A673 (cell line): Measurements from ENCODE around the gene PLB1.

Source experiments
- EZH2 ChIP-seq: fragments of 200-600 bp; sonication (generic); IDR thresholded peaks from 2 replicates; pipeline ENCODE4 v1.6.1; 2017; ENCODE audit warnings: borderline replicate concordance, low read depth, mild to moderate bottlenecking, mixed read lengths, antibody characterized with exemption, low read length; ENCODE audit not compliant: poor library complexity, severe bottlenecking
- TF ChIP-seq, protein P1 (sequence below): fragments of 300-800, 200-600 bp; sonication (generic); conservative IDR thresholded peaks from 2 replicates; pipeline ENCODE4 v1.5.1; 2017; ENCODE audit warnings: low read depth, mild to moderate bottlenecking, antibody characterized with exemption, low read length, moderate library complexity, mixed read lengths

DNA sequence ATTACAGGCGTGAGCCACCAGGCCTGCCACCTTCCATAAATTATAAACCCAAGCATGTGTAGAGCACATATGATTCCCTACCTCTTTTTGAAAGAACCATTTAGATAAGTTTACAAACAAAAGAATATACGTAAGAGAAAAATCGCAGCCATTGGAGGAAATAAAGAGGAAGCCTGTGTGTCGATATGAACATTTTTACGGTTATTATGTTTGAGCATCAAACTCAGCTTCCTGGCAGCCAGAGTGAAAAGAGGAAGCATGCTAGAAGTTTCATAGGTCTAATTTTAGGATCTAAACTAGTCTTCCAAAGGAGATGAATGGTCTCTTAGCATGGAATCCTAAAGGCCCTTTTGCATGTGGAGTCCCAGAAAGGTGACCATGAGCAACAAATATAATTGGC, 104.3 kb downstream of the PLB1 start:
- TF ChIP-seq, protein P1, sequence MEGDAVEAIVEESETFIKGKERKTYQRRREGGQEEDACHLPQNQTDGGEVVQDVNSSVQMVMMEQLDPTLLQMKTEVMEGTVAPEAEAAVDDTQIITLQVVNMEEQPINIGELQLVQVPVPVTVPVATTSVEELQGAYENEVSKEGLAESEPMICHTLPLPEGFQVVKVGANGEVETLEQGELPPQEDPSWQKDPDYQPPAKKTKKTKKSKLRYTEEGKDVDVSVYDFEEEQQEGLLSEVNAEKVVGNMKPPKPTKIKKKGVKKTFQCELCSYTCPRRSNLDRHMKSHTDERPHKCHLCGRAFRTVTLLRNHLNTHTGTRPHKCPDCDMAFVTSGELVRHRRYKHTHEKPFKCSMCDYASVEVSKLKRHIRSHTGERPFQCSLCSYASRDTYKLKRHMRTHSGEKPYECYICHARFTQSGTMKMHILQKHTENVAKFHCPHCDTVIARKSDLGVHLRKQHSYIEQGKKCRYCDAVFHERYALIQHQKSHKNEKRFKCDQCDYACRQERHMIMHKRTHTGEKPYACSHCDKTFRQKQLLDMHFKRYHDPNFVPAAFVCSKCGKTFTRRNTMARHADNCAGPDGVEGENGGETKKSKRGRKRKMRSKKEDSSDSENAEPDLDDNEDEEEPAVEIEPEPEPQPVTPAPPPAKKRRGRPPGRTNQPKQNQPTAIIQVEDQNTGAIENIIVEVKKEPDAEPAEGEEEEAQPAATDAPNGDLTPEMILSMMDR: no peak
- no peak for TF ChIP-seq EZH2
